Neutrophil (primary cell): ENCODE measurements around the gene AACS.
"Not testable (repeated sequence)": the region's sequence is repeated elsewhere in the genome, so short reads cannot be mapped to it uniquely, and the experiment has no call there.

Experiments
- H3K27ac ChIP-seq: fragments of 200-600 bp; sonication (generic); 2 replicates; pipeline ENCODE4 v1.5.1; 2016; ENCODE audit warnings: mild to moderate bottlenecking, moderate library complexity
- H3K27me3 ChIP-seq: fragments of 200-600 bp; sonication (generic); 2 replicates; pipeline ENCODE4 v1.6.0; 2016; ENCODE audit warnings: mild to moderate bottlenecking
- H3K36me3 ChIP-seq: fragments of 200-600 bp; sonication (generic); 2 replicates; pipeline ENCODE4 v1.5.1; 2017
- H3K4me1 ChIP-seq, 2 experiments: fragments of 200-600 bp in 1 of 2; sonication (generic) in 1 of 2; 1 replicate in 1 of 2; 2 replicates in 1 of 2; pipeline versions ENCODE4 v1.5.1 to v1.6.1; 2013 to 2016; ENCODE audit warnings: low read depth in 1 of 2, low read length in 1 of 2, mild to moderate bottlenecking in 1 of 2, moderate library complexity in 1 of 2; ENCODE audit not compliant: control insufficient read depth in 1 of 2, insufficient read depth in 1 of 2
- H3K4me3 ChIP-seq, 2 experiments: fragments of 200-600 bp in 1 of 2; sonication (generic) in 1 of 2; 1 replicate in 1 of 2; 2 replicates in 1 of 2; pipeline ENCODE4 v1.5.1; 2013 to 2016; ENCODE audit warnings: low read depth in 1 of 2, low read length in 1 of 2, mild to moderate bottlenecking in 1 of 2, moderate library complexity in 1 of 2
- H3K9me3 ChIP-seq: fragments of 200-600 bp; sonication (generic); 2 replicates; pipeline ENCODE4 v1.5.1; 2016
- CTCF ChIP-seq: fragments of 200-600 bp; sonication (generic); IDR thresholded peaks from 2 replicates; pipeline ENCODE4 v1.5.1; 2016; ENCODE audit warnings: antibody characterized with exemption

Gene AACS

GRCh38 chr12:125100551-125101434, 35.6 kb downstream of the AACS start:
- H3K4me3 ChIP-seq: no peak overlapping the region

GRCh38 chr12:125104982-125105381, 39.7 kb downstream of the AACS start:
- no peaks in the 10 kb centered on the region for H3K9me3 ChIP-seq
- H3K27ac ChIP-seq: no peak overlapping the region
- no peak for TF ChIP-seq CTCF
- no peaks in the 10 kb centered on the region for H3K4me1 ChIP-seq
- H3K27me3 ChIP-seq: no peaks in the 10 kb centered on the region
- H3K4me3 ChIP-seq: no peak overlapping the region
- H3K36me3 ChIP-seq: peaks cover 9% of the 10 kb centered on the region

More at GRCh38 chr12:125100551-125101434, 35.6 kb downstream of the AACS start:
- Histone ChIP-seq H3K36me3 (peaks cover 9% of the 10 kb centered on the region), H3K4me1 (no peaks in the 10 kb centered on the region), H3K27me3 (no peaks in the 10 kb centered on the region), H3K9me3 (no peaks in the 10 kb centered on the region), H3K27ac (no peak overlapping the region)
- TF ChIP-seq CTCF: no peak

- no peaks in the 10 kb centered on the region for H3K9me3 ChIP-seq
- H3K27me3 ChIP-seq: no peaks in the 10 kb centered on the region
- H3K4me1 ChIP-seq: no peaks in the 10 kb centered on the region
- TF ChIP-seq CTCF: no peak
- no peak overlapping the region for H3K4me3 ChIP-seq
- no peak overlapping the region for H3K27ac ChIP-seq
- peaks cover 9% of the 10 kb centered on the region for H3K36me3 ChIP-seq
Measured at GRCh38 chr12:125105600-125105999, 40.4 kb downstream of the AACS start.

GRCh38 chr12:125110641-125111360, 45.6 kb downstream of the AACS start:
- no peaks in the 10 kb centered on the region for H3K27me3 ChIP-seq
- TF ChIP-seq CTCF: no peak
- peaks cover 5% of the 10 kb centered on the region for H3K36me3 ChIP-seq
- H3K27ac ChIP-seq: no peak overlapping the region
- no peaks in the 10 kb centered on the region for H3K9me3 ChIP-seq
- no peak overlapping the region for H3K4me3 ChIP-seq
- H3K4me1 ChIP-seq: no peaks in the 10 kb centered on the region

GRCh38 chr12:125111403-125111802, 46.2 kb downstream of the AACS start:
- no peaks in the 10 kb centered on the region for H3K9me3 ChIP-seq
- no peaks in the 10 kb centered on the region for H3K27me3 ChIP-seq
- no peak overlapping the region for H3K4me3 ChIP-seq
- TF ChIP-seq CTCF: no peak
- no peak overlapping the region for H3K27ac ChIP-seq
- H3K4me1 ChIP-seq: no peaks in the 10 kb centered on the region
- H3K36me3 ChIP-seq: peaks cover 5% of the 10 kb centered on the region

GRCh38 chr12:125112614-125113013, 47.4 kb downstream of the AACS start:
- not testable (repeated sequence) for H3K36me3 ChIP-seq, H3K27ac ChIP-seq, H3K27me3 ChIP-seq, H3K9me3 ChIP-seq, H3K4me1 ChIP-seq, H3K4me3 ChIP-seq
